Immature natural killer cell (primary cell): ENCODE measurements around the gene TMED7. TPM values are rescaled to one million over a fixed set of nuclear protein-coding genes. Genes with fewer than 3 reads are reported as not detected.
"Not testable (repeated sequence)": the region's sequence is repeated elsewhere in the genome, so short reads cannot be mapped to it uniquely, and the experiment has no call there.

Source experiments
- DNase-seq, 3 donors: peaks; one replicate each; pipeline ENCODE4 v3.0.0; 2022; ENCODE audit warnings: mixed read lengths in 1 of 3
- H3K27ac Mint-ChIP-seq, 6 donors: one replicate each; pipeline ENCODE4 v1.8.0; 2020; ENCODE audit warnings: mixed read lengths in 6 of 6, mild to moderate bottlenecking in 5 of 6, inconsistent platforms in 4 of 6, moderate library complexity in 3 of 6
- H3K27me3 Mint-ChIP-seq, 3 donors: one replicate each; pipeline ENCODE4 v1.8.0; 2020 to 2021; ENCODE audit warnings: low read depth in 3 of 3, mild to moderate bottlenecking in 3 of 3, mixed read lengths in 3 of 3, moderate library complexity in 3 of 3, inconsistent platforms in 1 of 3
- H3K36me3 Mint-ChIP-seq, 3 donors: one replicate each; pipeline ENCODE4 v1.8.0; 2020; ENCODE audit warnings: mixed read lengths in 3 of 3, inconsistent platforms in 2 of 3, mild to moderate bottlenecking in 2 of 3
- H3K4me1 Mint-ChIP-seq, 2 donors: one replicate each; pipeline ENCODE4 v1.8.0; 2020; ENCODE audit warnings: inconsistent platforms in 2 of 2, mild to moderate bottlenecking in 2 of 2, mixed read lengths in 2 of 2, moderate library complexity in 1 of 2
- H3K4me3 Mint-ChIP-seq, 5 donors: one replicate each; pipeline ENCODE4 v1.8.0; 2020; ENCODE audit warnings: mild to moderate bottlenecking in 5 of 5, mixed read lengths in 5 of 5, inconsistent platforms in 3 of 5, moderate library complexity in 3 of 5
- H3K9me3 Mint-ChIP-seq, 6 donors: one replicate each; pipeline ENCODE4 v1.8.0; 2020; ENCODE audit warnings: mild to moderate bottlenecking in 6 of 6, mixed read lengths in 6 of 6, inconsistent platforms in 4 of 6, moderate library complexity in 3 of 6
- polyA plus RNA-seq, 3 donors: library from polyadenylated mRNA; unstranded; fragments of 300-500 nt; fragmentation: Illumina TruSeq; gene quantifications; one replicate each; pipeline ENCODE4 v1.2.3, GENCODE V29; 2021

The TMED7 gene
- polyA plus RNA-seq = 10 to 100 TPM; 35.5 to 55.0 (median 40.7) TPM

- no peaks in the 10 kb centered on the region for H3K9me3 Mint-ChIP-seq
- peak within 1 kb of the TSS in 3 of 6 donors; percentile 94 to 99 (median 98) for H3K27ac Mint-ChIP-seq
- DNase-seq = peak; percentile 98 to 99 (median 99)
- H3K36me3 Mint-ChIP-seq = no peaks in the 10 kb centered on the region
- H3K27me3 Mint-ChIP-seq = peaks cover 5 to 12% (median 8%) of the 10 kb centered on the region in 3 donors
- H3K4me3 Mint-ChIP-seq = no peak within 1 kb of the TSS
- peaks cover 19 to 22% of the 10 kb centered on the region in 2 donors for H3K4me1 Mint-ChIP-seq
Observed at GRCh38 chr5:115625579-115626444, at the start of gene TMED7. Gene TMED7, minus strand, starts transcription at chr5:115626036. Its CDS starts 244 bp downstream, at chr5:115625792.

- H3K27ac Mint-ChIP-seq, H3K4me3 Mint-ChIP-seq, H3K36me3 Mint-ChIP-seq, H3K4me1 Mint-ChIP-seq, DNase-seq, H3K9me3 Mint-ChIP-seq: not testable (repeated sequence)
- H3K27me3 Mint-ChIP-seq = peaks cover 10 to 12% (median 11%) of the 10 kb centered on the region in 3 donors
Observed at GRCh38 chr5:115674782-115675181, 48.9 kb upstream of the TMED7 start.

DNA sequence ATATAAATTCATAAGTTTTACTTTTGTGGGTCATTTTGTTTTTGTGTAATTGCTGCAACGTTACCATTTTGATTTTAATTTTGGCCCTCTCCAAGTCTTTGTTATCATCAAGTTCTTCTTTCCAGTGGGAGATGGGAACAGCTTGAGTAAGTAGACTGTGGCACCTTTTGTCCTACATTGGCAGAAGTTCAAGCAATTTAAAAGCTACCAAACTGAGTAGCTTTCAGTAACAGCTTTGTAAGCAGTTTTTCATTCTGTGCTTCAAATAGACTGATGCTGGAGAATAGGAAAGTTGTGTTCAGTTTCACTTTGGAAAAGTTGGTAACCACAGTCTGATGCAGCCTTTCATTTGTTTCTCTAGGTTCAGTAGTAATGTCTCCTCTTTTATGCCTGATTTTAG, 47.8 kb upstream of the TMED7 start:
- Mint-ChIP-seq H3K9me3 (peaks cover 0 to 7% (median 4%) of the 10 kb centered on the region in 6 donors), H3K27ac (no peak overlapping the region), H3K36me3 (no peaks in the 10 kb centered on the region), H3K27me3 (peaks cover 11 to 13% (median 12%) of the 10 kb centered on the region in 3 donors), H3K4me3 (no peak overlapping the region), H3K4me1 (no peaks in the 10 kb centered on the region)
- no peak for DNase-seq

DNA sequence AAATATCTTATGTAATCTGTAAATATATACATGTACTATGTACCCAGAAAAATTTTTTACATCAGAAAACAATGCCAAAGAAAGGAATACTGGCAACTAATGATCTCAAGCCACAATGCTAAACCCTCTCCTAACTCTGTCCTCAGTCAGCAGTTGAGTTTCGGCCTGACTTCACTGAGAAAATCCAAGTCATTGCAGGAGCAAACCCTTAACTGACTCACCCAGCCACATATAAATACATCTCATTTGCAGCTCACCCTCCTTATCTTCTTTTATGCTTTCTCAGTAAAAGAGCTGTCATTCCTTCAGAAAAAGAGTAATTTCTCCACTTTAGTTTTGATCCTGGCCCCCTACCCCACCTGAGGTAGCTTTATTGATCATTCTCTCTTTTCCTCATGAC, 46.1 kb upstream of the TMED7 start:
- no peak overlapping the region for H3K27ac Mint-ChIP-seq
- H3K9me3 Mint-ChIP-seq = peaks cover 8 to 20% (median 13%) of the 10 kb centered on the region in 6 donors
- H3K4me1 Mint-ChIP-seq = no peaks in the 10 kb centered on the region
- H3K27me3 Mint-ChIP-seq = peaks cover 11 to 17% (median 15%) of the 10 kb centered on the region in 3 donors
- no peaks in the 10 kb centered on the region for H3K36me3 Mint-ChIP-seq
- no peak for DNase-seq
- H3K4me3 Mint-ChIP-seq = no peak overlapping the region

DNA sequence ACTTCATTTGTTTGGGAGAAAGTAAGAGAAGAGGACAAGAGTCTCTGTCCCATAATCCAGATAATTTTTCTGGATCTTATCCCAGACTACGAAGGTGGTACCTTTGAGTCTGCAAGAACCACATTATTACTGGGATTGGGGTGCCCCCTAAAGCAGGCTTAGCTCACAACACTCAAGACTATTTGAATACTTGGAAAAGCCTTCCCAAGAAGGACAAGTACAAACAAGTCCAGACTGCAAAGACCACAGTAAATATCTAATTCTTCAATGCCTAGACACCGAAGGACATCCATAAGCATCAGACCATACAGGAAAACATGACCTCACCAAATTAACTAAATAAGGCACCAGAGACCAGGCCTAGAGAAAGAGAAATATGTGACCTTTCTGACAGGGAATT, 40.2 kb upstream of the TMED7 start:
- Mint-ChIP-seq H3K27ac (no peak overlapping the region), H3K36me3 (no peaks in the 10 kb centered on the region), H3K27me3 (peaks cover 2 to 20% (median 13%) of the 10 kb centered on the region in 3 donors), H3K4me3 (no peak overlapping the region), H3K4me1 (no peaks in the 10 kb centered on the region), H3K9me3 (peaks cover 8 to 30% (median 20%) of the 10 kb centered on the region in 6 donors)
- no peak for DNase-seq

- Mint-ChIP-seq H3K9me3 (peaks cover under 1 to 7% (median 3%) of the 10 kb centered on the region in 6 donors), H3K4me1 (no peaks in the 10 kb centered on the region), H3K36me3 (no peaks in the 10 kb centered on the region), H3K27me3 (peaks cover 2 to 21% (median 7%) of the 10 kb centered on the region in 3 donors), H3K27ac (no peak overlapping the region), H3K4me3 (no peak overlapping the region)
- DNase-seq = no peak
Observed at GRCh38 chr5:115661563-115661962, 35.7 kb upstream of the TMED7 start.

DNA sequence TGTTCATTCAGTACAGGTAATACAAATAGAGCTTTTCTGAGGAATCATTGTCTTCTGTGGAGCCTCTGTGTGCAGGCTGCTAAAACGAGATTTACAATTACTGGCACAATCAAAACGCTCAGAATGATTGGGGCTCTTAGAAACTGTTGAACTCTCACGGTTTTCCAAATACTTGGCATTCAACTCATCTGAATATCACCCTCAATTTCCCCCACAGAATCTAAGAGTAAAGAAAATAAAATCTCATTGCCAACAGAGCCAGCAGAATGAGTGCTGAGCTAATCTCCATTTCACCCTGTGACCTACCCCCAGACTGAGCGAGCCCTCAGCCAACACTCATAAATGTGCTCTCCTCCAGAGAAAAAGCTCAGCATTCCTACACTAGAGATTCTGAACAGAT, 35.3 kb upstream of the TMED7 start:
- H3K27me3 Mint-ChIP-seq = peaks cover 3 to 24% (median 7%) of the 10 kb centered on the region in 3 donors
- H3K27ac Mint-ChIP-seq = no peak overlapping the region
- H3K4me3 Mint-ChIP-seq = no peak overlapping the region
- H3K36me3 Mint-ChIP-seq = no peaks in the 10 kb centered on the region
- no peak for DNase-seq
- peaks cover 0 to 4% (median 1%) of the 10 kb centered on the region in 6 donors for H3K9me3 Mint-ChIP-seq
- H3K4me1 Mint-ChIP-seq = no peaks in the 10 kb centered on the region

- no peak for DNase-seq
- Mint-ChIP-seq H3K4me1 (no peaks in the 10 kb centered on the region), H3K9me3 (no peaks in the 10 kb centered on the region), H3K27ac (no peak overlapping the region), H3K36me3 (no peaks in the 10 kb centered on the region), H3K27me3 (peaks cover 2 to 14% (median 3%) of the 10 kb centered on the region in 3 donors), H3K4me3 (no peak overlapping the region)
Observed at GRCh38 chr5:115657881-115658233, 32.0 kb upstream of the TMED7 start.

- Mint-ChIP-seq H3K4me3 (no peak overlapping the region), H3K27ac (no peak overlapping the region), H3K9me3 (no peaks in the 10 kb centered on the region), H3K27me3 (peaks cover 2 to 14% (median 3%) of the 10 kb centered on the region in 3 donors), H3K4me1 (no peaks in the 10 kb centered on the region), H3K36me3 (no peaks in the 10 kb centered on the region)
- no peak for DNase-seq
Observed at GRCh38 chr5:115657125-115657880, 31.5 kb upstream of the TMED7 start.

- Mint-ChIP-seq H3K4me1 (no peaks in the 10 kb centered on the region), H3K27me3 (peaks cover 2 to 14% (median 3%) of the 10 kb centered on the region in 3 donors), H3K36me3 (no peaks in the 10 kb centered on the region), H3K9me3 (no peaks in the 10 kb centered on the region), H3K4me3 (no peak overlapping the region), H3K27ac (no peak overlapping the region)
- DNase-seq = no peak
Observed at GRCh38 chr5:115656404-115656803, 30.6 kb upstream of the TMED7 start.

GRCh38 chr5:115655994-115656393, 30.2 kb upstream of the TMED7 start:
- DNase-seq = no peak
- no peaks in the 10 kb centered on the region for H3K4me1 Mint-ChIP-seq
- H3K9me3 Mint-ChIP-seq = no peaks in the 10 kb centered on the region
- no peak overlapping the region for H3K27ac Mint-ChIP-seq
- peaks cover 2 to 14% (median 3%) of the 10 kb centered on the region in 3 donors for H3K27me3 Mint-ChIP-seq
- no peak overlapping the region for H3K4me3 Mint-ChIP-seq
- no peaks in the 10 kb centered on the region for H3K36me3 Mint-ChIP-seq

- peaks cover 3 to 8% (median 3%) of the 10 kb centered on the region in 3 donors for H3K27me3 Mint-ChIP-seq
- no peak overlapping the region for H3K27ac Mint-ChIP-seq
- H3K4me1 Mint-ChIP-seq = no peaks in the 10 kb centered on the region
- no peaks in the 10 kb centered on the region for H3K9me3 Mint-ChIP-seq
- no peak overlapping the region for H3K4me3 Mint-ChIP-seq
- H3K36me3 Mint-ChIP-seq = no peaks in the 10 kb centered on the region
- no peak for DNase-seq
Observed at GRCh38 chr5:115649541-115649940, 23.7 kb upstream of the TMED7 start.

GRCh38 chr5:115648056-115648455, 22.2 kb upstream of the TMED7 start:
- no peaks in the 10 kb centered on the region for H3K36me3 Mint-ChIP-seq
- no peaks in the 10 kb centered on the region for H3K9me3 Mint-ChIP-seq
- H3K27me3 Mint-ChIP-seq = peaks cover 3 to 8% (median 3%) of the 10 kb centered on the region in 3 donors
- H3K4me1 Mint-ChIP-seq = no peaks in the 10 kb centered on the region
- no peak for DNase-seq
- H3K4me3 Mint-ChIP-seq = no peak overlapping the region
- H3K27ac Mint-ChIP-seq = no peak overlapping the region

GRCh38 chr5:115645386-115645785, 19.6 kb upstream of the TMED7 start:
- peaks cover 3 to 12% (median 11%) of the 10 kb centered on the region in 3 donors for H3K27me3 Mint-ChIP-seq
- not testable (repeated sequence) for H3K9me3 Mint-ChIP-seq, H3K27ac Mint-ChIP-seq, DNase-seq, H3K4me1 Mint-ChIP-seq, H3K4me3 Mint-ChIP-seq, H3K36me3 Mint-ChIP-seq
